GM23338 (cell line): ENCODE measurements around the gene RPL15.

ENCODE experiments used
- CREB1 ChIP-seq: fragments of 250-450 bp; sonication (Bioruptor Pico); IDR thresholded peaks from 2 replicates; pipeline ENCODE4 v1.5.0; 2020; ENCODE audit warnings: low read depth, mild to moderate bottlenecking, moderate library complexity
- EZH2 ChIP-seq: fragments of 200-600 bp; sonication (generic); IDR thresholded peaks from one replicate; pipeline ENCODE4 v1.8.0; 2017; ENCODE audit warnings: antibody characterized with exemption, mild to moderate bottlenecking, low read depth; ENCODE audit not compliant: unreplicated experiment
- EZH2phosphoT487 ChIP-seq: fragments of 200-600 bp; sonication (generic); IDR thresholded peaks from one replicate; pipeline ENCODE4 v1.8.1; 2018; ENCODE audit warnings: antibody characterized with exemption; ENCODE audit not compliant: unreplicated experiment
- JUNB ChIP-seq: IDR thresholded peaks from one replicate; pipeline ENCODE4 v1.6.1; 2016; ENCODE audit warnings: antibody characterized with exemption; ENCODE audit not compliant: unreplicated experiment
- POLR2AphosphoS5 ChIP-seq: IDR thresholded peaks from 2 replicates; pipeline ENCODE4 v1.6.1; 2016; ENCODE audit warnings: antibody characterized with exemption, low read depth
- STAT1 ChIP-seq: IDR thresholded peaks from one replicate; pipeline ENCODE4 v1.6.1; 2016; ENCODE audit warnings: antibody characterized with exemption; ENCODE audit not compliant: unreplicated experiment
- TF ChIP-seq, protein P1 (sequence below), 2 experiments: fragments of 200-600 bp in 1 of 2; sonication (generic) in 1 of 2; conservative IDR thresholded peaks; 2 replicates each; pipeline versions ENCODE4 v1.5.1 to v1.6.1; 2016 to 2017; ENCODE audit warnings: antibody characterized with exemption in 2 of 2, low read depth in 2 of 2, mild to moderate bottlenecking in 2 of 2, moderate library complexity in 1 of 2
- TF ChIP-seq, protein P2 (sequence below): IDR thresholded peaks from one replicate; pipeline ENCODE4 v1.6.1; 2018; ENCODE audit warnings: antibody characterized with exemption; ENCODE audit not compliant: unreplicated experiment

DNA sequence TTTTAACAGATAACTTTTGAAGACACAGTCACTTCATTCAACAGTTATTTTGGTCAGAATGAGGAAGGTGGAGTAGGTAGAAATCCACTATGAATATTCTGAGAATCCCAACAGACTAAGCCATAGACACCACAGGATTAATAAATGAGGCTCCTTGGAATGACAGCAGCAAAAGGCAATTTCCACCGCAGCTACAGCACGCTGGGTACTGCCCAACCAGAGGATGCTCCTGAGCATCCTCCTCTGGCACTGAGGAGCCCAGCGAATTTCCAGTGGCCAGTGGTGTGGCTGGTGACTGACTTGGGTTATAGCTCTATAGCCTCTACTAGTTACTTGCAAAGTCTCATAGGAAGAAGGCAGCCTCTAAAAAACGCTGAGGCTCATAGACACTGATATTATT, 24.5 kb downstream of the RPL15 start:
- no peak for TF ChIP-seq EZH2phosphoT487
- TF ChIP-seq CREB1 (CRISPR knock-in tag), result no peak
- TF ChIP-seq, protein P1, sequence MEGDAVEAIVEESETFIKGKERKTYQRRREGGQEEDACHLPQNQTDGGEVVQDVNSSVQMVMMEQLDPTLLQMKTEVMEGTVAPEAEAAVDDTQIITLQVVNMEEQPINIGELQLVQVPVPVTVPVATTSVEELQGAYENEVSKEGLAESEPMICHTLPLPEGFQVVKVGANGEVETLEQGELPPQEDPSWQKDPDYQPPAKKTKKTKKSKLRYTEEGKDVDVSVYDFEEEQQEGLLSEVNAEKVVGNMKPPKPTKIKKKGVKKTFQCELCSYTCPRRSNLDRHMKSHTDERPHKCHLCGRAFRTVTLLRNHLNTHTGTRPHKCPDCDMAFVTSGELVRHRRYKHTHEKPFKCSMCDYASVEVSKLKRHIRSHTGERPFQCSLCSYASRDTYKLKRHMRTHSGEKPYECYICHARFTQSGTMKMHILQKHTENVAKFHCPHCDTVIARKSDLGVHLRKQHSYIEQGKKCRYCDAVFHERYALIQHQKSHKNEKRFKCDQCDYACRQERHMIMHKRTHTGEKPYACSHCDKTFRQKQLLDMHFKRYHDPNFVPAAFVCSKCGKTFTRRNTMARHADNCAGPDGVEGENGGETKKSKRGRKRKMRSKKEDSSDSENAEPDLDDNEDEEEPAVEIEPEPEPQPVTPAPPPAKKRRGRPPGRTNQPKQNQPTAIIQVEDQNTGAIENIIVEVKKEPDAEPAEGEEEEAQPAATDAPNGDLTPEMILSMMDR (conservative IDR thresholded peaks at IDR 0.05; ENCODE audit: low read depth in 2 of 2), result no peak
- no peak for TF ChIP-seq POLR2AphosphoS5
- no peak for TF ChIP-seq EZH2
- TF ChIP-seq JUNB, result no peak
- TF ChIP-seq, protein P2, sequence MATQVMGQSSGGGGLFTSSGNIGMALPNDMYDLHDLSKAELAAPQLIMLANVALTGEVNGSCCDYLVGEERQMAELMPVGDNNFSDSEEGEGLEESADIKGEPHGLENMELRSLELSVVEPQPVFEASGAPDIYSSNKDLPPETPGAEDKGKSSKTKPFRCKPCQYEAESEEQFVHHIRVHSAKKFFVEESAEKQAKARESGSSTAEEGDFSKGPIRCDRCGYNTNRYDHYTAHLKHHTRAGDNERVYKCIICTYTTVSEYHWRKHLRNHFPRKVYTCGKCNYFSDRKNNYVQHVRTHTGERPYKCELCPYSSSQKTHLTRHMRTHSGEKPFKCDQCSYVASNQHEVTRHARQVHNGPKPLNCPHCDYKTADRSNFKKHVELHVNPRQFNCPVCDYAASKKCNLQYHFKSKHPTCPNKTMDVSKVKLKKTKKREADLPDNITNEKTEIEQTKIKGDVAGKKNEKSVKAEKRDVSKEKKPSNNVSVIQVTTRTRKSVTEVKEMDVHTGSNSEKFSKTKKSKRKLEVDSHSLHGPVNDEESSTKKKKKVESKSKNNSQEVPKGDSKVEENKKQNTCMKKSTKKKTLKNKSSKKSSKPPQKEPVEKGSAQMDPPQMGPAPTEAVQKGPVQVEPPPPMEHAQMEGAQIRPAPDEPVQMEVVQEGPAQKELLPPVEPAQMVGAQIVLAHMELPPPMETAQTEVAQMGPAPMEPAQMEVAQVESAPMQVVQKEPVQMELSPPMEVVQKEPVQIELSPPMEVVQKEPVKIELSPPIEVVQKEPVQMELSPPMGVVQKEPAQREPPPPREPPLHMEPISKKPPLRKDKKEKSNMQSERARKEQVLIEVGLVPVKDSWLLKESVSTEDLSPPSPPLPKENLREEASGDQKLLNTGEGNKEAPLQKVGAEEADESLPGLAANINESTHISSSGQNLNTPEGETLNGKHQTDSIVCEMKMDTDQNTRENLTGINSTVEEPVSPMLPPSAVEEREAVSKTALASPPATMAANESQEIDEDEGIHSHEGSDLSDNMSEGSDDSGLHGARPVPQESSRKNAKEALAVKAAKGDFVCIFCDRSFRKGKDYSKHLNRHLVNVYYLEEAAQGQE, result no peak
- TF ChIP-seq STAT1, result no peak
